ENCODE data around the gene RHBDD2.
"Not testable (repeated sequence)": the region's sequence is repeated elsewhere in the genome, so short reads cannot be mapped to it uniquely, and the experiment has no call there.

Gene RHBDD2

DNA sequence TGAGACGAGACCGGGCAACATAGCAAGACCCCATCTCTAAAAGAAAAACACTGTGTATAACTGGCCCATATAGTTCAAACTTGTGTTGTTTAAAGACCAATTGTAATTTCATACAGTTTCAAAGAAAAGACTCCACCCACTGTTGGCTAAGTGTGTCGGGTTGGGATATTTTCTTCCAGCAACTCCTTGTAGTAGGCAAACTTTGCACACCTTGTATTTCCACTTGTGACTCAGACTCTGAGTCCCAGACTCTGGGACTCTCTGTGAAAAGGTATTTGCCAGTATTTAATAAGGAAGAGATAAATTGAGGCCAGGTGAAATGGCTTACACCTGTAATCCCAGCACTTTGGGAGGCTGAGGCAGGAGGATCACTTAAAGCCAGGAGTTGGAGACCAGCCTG is 29.3 kb upstream of the RHBDD2 start:
- H3K9ac ChIP-seq (ENCODE audit: low read length), result no peak overlapping the region
- no peaks in the 10 kb centered on the region for H3K4me1 ChIP-seq (ENCODE audit: insufficient read depth, low read length, severe bottlenecking)
- no peaks in the 10 kb centered on the region for H4K20me1 ChIP-seq (ENCODE audit: insufficient read depth, low read length)
- no peaks in the 10 kb centered on the region for H3K27me3 ChIP-seq (ENCODE audit: insufficient read depth, low read length)
- H2AFZ ChIP-seq (ENCODE audit: low read length), result no peak overlapping the region
- no peaks in the 10 kb centered on the region for H3F3A ChIP-seq (ENCODE audit: insufficient read depth, low read length)
- TF ChIP-seq, protein P1, sequence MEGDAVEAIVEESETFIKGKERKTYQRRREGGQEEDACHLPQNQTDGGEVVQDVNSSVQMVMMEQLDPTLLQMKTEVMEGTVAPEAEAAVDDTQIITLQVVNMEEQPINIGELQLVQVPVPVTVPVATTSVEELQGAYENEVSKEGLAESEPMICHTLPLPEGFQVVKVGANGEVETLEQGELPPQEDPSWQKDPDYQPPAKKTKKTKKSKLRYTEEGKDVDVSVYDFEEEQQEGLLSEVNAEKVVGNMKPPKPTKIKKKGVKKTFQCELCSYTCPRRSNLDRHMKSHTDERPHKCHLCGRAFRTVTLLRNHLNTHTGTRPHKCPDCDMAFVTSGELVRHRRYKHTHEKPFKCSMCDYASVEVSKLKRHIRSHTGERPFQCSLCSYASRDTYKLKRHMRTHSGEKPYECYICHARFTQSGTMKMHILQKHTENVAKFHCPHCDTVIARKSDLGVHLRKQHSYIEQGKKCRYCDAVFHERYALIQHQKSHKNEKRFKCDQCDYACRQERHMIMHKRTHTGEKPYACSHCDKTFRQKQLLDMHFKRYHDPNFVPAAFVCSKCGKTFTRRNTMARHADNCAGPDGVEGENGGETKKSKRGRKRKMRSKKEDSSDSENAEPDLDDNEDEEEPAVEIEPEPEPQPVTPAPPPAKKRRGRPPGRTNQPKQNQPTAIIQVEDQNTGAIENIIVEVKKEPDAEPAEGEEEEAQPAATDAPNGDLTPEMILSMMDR (IDR thresholded peaks at IDR 0.05; ENCODE audit: low read length), result no peak
- no peak for TF ChIP-seq EZH2 (IDR thresholded peaks at IDR 0.05; ENCODE audit: borderline replicate concordance, low read length)
- no peak overlapping the region for H3K4me2 ChIP-seq (ENCODE audit: low read length)
- H3K36me3 ChIP-seq (ENCODE audit: insufficient read depth, low read length), result no peaks in the 10 kb centered on the region
- H3K27ac ChIP-seq (ENCODE audit: low read depth, low read length, poor library complexity, severe bottlenecking), result no peak overlapping the region
- H3K79me2 ChIP-seq (ENCODE audit: insufficient read depth, low read length), result no peaks in the 10 kb centered on the region
- no peak overlapping the region for H3K4me3 ChIP-seq (ENCODE audit: low read depth, low read length, poor library complexity, severe bottlenecking)
- no peaks in the 10 kb centered on the region for H3K9me3 ChIP-seq (ENCODE audit: low read length)
- H3K9me2 ChIP-seq (ENCODE audit: low read depth, low read length), result no peaks in the 10 kb centered on the region

DNA sequence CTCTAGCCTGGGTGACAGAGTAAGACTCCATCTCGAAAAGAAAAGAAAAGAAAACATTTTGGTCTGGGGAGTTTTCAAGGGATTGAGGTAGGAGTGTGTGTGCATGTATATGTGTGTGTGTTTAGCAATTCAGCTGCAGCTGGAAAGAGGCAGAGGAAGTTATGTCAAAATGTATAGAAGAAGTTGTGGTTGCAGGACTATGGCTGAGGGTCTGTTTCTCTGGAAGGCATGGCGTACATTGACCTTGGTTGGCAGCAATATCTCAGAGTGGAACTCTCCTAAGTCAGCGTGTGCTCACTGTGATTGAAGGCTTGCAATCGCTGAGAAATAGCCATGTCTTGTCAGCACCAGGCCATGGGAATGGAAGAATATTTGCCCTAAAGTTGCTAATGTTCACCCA is 28.6 kb upstream of the RHBDD2 start:
- TF ChIP-seq EZH2 (IDR thresholded peaks at IDR 0.05; ENCODE audit: borderline replicate concordance, low read length), result no peak
- TF ChIP-seq, protein P1 (IDR thresholded peaks at IDR 0.05; ENCODE audit: low read length), result no peak
- no peaks in the 10 kb centered on the region for H3K36me3 ChIP-seq (ENCODE audit: insufficient read depth, low read length)
- H3K4me3 ChIP-seq (ENCODE audit: low read depth, low read length, poor library complexity, severe bottlenecking), result no peak overlapping the region

DNA sequence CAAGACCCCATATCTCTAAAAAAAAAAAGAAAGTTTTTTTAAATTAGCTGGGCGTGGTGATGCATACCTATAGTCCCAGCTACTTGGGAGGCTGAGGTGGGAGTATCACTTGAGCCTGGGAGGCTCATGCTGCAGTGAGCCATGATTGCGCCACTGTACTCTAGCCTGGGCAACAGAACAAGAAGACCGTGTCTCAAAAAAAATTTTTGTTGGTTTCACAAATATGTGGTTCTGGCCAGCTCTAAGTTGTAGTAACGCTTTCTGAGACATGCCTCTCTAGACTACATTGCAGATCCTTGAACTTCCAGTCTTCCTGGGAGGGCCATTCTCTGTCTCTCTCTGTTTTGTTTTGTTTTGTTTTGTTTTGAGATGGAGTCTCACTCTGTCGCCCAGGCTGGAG is 24.6 kb upstream of the RHBDD2 start:
- no peaks in the 10 kb centered on the region for H3K36me3 ChIP-seq (ENCODE audit: insufficient read depth, low read length)
- H3K27me3 ChIP-seq (ENCODE audit: insufficient read depth, low read length), result no peaks in the 10 kb centered on the region
- TF ChIP-seq, protein P1 (IDR thresholded peaks at IDR 0.05; ENCODE audit: low read length), result no peak
- H3K4me3 ChIP-seq (ENCODE audit: low read depth, low read length, poor library complexity, severe bottlenecking), result no peak overlapping the region
- no peak overlapping the region for H2AFZ ChIP-seq (ENCODE audit: low read length)
- H3K4me1 ChIP-seq (ENCODE audit: insufficient read depth, low read length, severe bottlenecking), result no peaks in the 10 kb centered on the region
- H3K9ac ChIP-seq (ENCODE audit: low read length), result no peak overlapping the region
- H3K9me2 ChIP-seq (ENCODE audit: low read depth, low read length), result no peaks in the 10 kb centered on the region
- H3F3A ChIP-seq (ENCODE audit: insufficient read depth, low read length), result no peaks in the 10 kb centered on the region
- no peaks in the 10 kb centered on the region for H3K9me3 ChIP-seq (ENCODE audit: low read length)
- no peak overlapping the region for H3K4me2 ChIP-seq (ENCODE audit: low read length)
- no peaks in the 10 kb centered on the region for H3K79me2 ChIP-seq (ENCODE audit: insufficient read depth, low read length)
- H3K27ac ChIP-seq (ENCODE audit: low read depth, low read length, poor library complexity, severe bottlenecking), result no peak overlapping the region
- H4K20me1 ChIP-seq (ENCODE audit: insufficient read depth, low read length), result no peaks in the 10 kb centered on the region

More for the DNA sequence above, 28.6 kb upstream of the RHBDD2 start:
- no peaks in the 10 kb centered on the region for H3K9me2 ChIP-seq (ENCODE audit: low read depth, low read length)
- H3K4me1 ChIP-seq (ENCODE audit: insufficient read depth, low read length, severe bottlenecking), result no peaks in the 10 kb centered on the region
- no peak overlapping the region for H3K9ac ChIP-seq (ENCODE audit: low read length)
- H3K9me3 ChIP-seq (ENCODE audit: low read length), result no peaks in the 10 kb centered on the region
- H4K20me1 ChIP-seq (ENCODE audit: insufficient read depth, low read length), result no peaks in the 10 kb centered on the region
- H2AFZ ChIP-seq (ENCODE audit: low read length), result no peak overlapping the region
- no peaks in the 10 kb centered on the region for H3F3A ChIP-seq (ENCODE audit: insufficient read depth, low read length)
- no peaks in the 10 kb centered on the region for H3K79me2 ChIP-seq (ENCODE audit: insufficient read depth, low read length)
- no peaks in the 10 kb centered on the region for H3K27me3 ChIP-seq (ENCODE audit: insufficient read depth, low read length)
- H3K27ac ChIP-seq (ENCODE audit: low read depth, low read length, poor library complexity, severe bottlenecking), result no peak overlapping the region
- H3K4me2 ChIP-seq (ENCODE audit: low read length), result no peak overlapping the region

DNA sequence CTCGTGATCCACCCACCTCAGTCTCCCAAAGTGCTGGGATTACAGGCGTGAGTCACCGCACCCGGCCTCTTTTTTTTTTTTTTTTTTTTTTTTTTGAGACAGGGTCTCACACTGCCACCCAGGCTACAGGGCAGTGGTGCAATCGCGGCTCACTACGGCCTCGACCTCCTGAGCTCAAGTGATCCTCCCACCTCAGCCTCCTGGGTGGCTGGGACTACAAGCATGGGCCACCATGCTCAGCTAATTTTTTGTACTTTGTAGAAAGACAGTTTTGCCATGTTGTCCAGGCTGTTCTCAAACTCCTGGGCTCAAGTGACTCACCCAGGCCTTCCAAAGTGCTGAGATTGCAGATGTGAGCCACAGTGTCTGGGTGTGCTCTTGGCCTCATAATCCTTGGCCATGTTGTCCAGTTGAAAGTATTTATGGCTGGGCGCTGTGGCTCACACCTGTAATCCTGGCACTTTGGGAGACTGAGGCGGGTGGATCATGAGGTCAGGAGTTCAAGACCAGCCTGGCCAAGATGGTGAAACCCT is 24.0 kb upstream of the RHBDD2 start:
- H3K4me1 ChIP-seq (ENCODE audit: insufficient read depth, low read length, severe bottlenecking); H3K36me3 ChIP-seq (ENCODE audit: insufficient read depth, low read length); H3K4me2 ChIP-seq (ENCODE audit: low read length); H3K9ac ChIP-seq (ENCODE audit: low read length); H3K27ac ChIP-seq (ENCODE audit: low read depth, low read length, poor library complexity, severe bottlenecking); H3K27me3 ChIP-seq (ENCODE audit: insufficient read depth, low read length); H3K4me3 ChIP-seq (ENCODE audit: low read depth, low read length, poor library complexity, severe bottlenecking); H4K20me1 ChIP-seq (ENCODE audit: insufficient read depth, low read length); H3K79me2 ChIP-seq (ENCODE audit: insufficient read depth, low read length); H3K9me2 ChIP-seq (ENCODE audit: low read depth, low read length); H3F3A ChIP-seq (ENCODE audit: insufficient read depth, low read length); H2AFZ ChIP-seq (ENCODE audit: low read length); H3K9me3 ChIP-seq (ENCODE audit: low read length): not testable (repeated sequence)

All from OCI-LY1 (cell line).